Measurements from ENCODE around the gene NAA40.

NAA40 gene

GRCh38 chr11:63897459-63898146 lies 41.2 kb upstream of the NAA40 start:
- H3K4me3 ChIP-seq (ENCODE audit: low read depth, low read length): no peak overlapping the region
- TF ChIP-seq CTCF (IDR thresholded peaks at IDR 0.05; ENCODE audit: insufficient read depth, low read depth, low read length, missing control alignments): no peak
- DNase-seq (ENCODE audit: low read depth): no peak

- no peak overlapping the region for H3K4me3 ChIP-seq (ENCODE audit: low read depth, low read length)
- peak; percentile 27 for DNase-seq (ENCODE audit: low read depth)
- TF ChIP-seq CTCF (IDR thresholded peaks at IDR 0.05; ENCODE audit: insufficient read depth, low read depth, low read length, missing control alignments): peak; percentile 25
Observed at GRCh38 chr11:63901660-63902059, 37.1 kb upstream of the NAA40 start.

- no peak for DNase-seq (ENCODE audit: low read depth)
- TF ChIP-seq CTCF (IDR thresholded peaks at IDR 0.05; ENCODE audit: insufficient read depth, low read depth, low read length, missing control alignments): no peak
- no peak overlapping the region for H3K4me3 ChIP-seq (ENCODE audit: low read depth, low read length)
Observed at GRCh38 chr11:63903884-63904283, 34.9 kb upstream of the NAA40 start.

GRCh38 chr11:63904743-63905142 lies 34.1 kb upstream of the NAA40 start:
- no peak for DNase-seq (ENCODE audit: low read depth)
- H3K4me3 ChIP-seq (ENCODE audit: low read depth, low read length): no peak overlapping the region
- no peak for TF ChIP-seq CTCF (IDR thresholded peaks at IDR 0.05; ENCODE audit: insufficient read depth, low read depth, low read length, missing control alignments)

- DNase-seq (ENCODE audit: low read depth): no peak
- H3K4me3 ChIP-seq (ENCODE audit: low read depth, low read length): no peak overlapping the region
- no peak for TF ChIP-seq CTCF (IDR thresholded peaks at IDR 0.05; ENCODE audit: insufficient read depth, low read depth, low read length, missing control alignments)
Observed at GRCh38 chr11:63905179-63905578, 33.6 kb upstream of the NAA40 start.

- TF ChIP-seq CTCF (IDR thresholded peaks at IDR 0.05; ENCODE audit: insufficient read depth, low read depth, low read length, missing control alignments): no peak
- DNase-seq (ENCODE audit: low read depth): no peak
- no peak overlapping the region for H3K4me3 ChIP-seq (ENCODE audit: low read depth, low read length)
Observed at GRCh38 chr11:63906087-63906486, 32.7 kb upstream of the NAA40 start.

- DNase-seq (ENCODE audit: low read depth): peak; percentile 47
- no peak overlapping the region for H3K4me3 ChIP-seq (ENCODE audit: low read depth, low read length)
- TF ChIP-seq CTCF (IDR thresholded peaks at IDR 0.05; ENCODE audit: insufficient read depth, low read depth, low read length, missing control alignments): peak; percentile 18
Observed at GRCh38 chr11:63906585-63906984, 32.2 kb upstream of the NAA40 start.
